HepG2 (cell line): ENCODE results near the gene ZNF226. TPM values are rescaled to one million over a fixed set of nuclear protein-coding genes. Genes with fewer than 3 reads are reported as not detected.

Source experiments
- ATAC-seq: fragments of 200-7000 bp; cut with Tn5 transposase; 3 replicates; pipeline ENCODE4 v1.9.1; 2020; ENCODE audit warnings: mild to moderate bottlenecking, moderate library complexity
- BruUV-seq: library from RNA; stranded (reverse); fragments of 400-500 nt; replicated peaks from 2 replicates; lab custom pipeline; 2021; lab: Mats Ljungman, UMichigan
- CTCF ChIA-PET: fragments of 300-600 bp; formaldehyde crosslinking; extraction: SDS; loops from one replicate; lab custom pipeline; 2021; ENCODE audit warnings: low total read pairs, inconsistent platforms, low intra/inter-chr PET ratio; lab: Yijun Ruan, JAX
- POLR2A ChIA-PET: fragments of 350-600 bp; sonication (Branson Sonifier 250); formaldehyde crosslinking; loops from one replicate; lab custom pipeline; 2020; ENCODE audit warnings: antibody characterized with exemption, inconsistent platforms; lab: Yijun Ruan, JAX
- DNase-seq: peaks from one replicate; pipeline ENCODE4 v3.0.0-alpha.2; 2015; ENCODE audit warnings: low spot score
- FAIRE-seq: peaks from 3 replicates; lab custom pipeline; 2011; peaks lifted over from hg19 to GRCh38; lab: Jason Lieb, UNC
- H2AFZ ChIP-seq: one replicate; pipeline ENCODE4 v1.6.1; 2011; ENCODE audit warnings: low read length, inconsistent platforms
- H3K27ac ChIP-seq: fragments of 300-600 bp; 3 replicates; pipeline ENCODE4 v1.8.0; 2011; ENCODE audit warnings: mixed run types, mild to moderate bottlenecking, mixed read lengths, low read length, inconsistent platforms; ENCODE audit not compliant: insufficient read depth; ENCODE audit errors: extremely low read length
- H3K27me3 ChIP-seq, 2 experiments: fragments of 200-600 bp in 1 of 2; 2 replicates in 1 of 2; 3 replicates in 1 of 2; pipeline versions ENCODE4 v1.6.0 to v1.8.0; 2011; ENCODE audit warnings: low read length in 2 of 2, mild to moderate bottlenecking in 2 of 2, moderate library complexity in 2 of 2, inconsistent platforms in 1 of 2; ENCODE audit not compliant: insufficient read depth in 2 of 2, control insufficient read depth in 1 of 2
- H3K36me3 ChIP-seq, 2 experiments: fragments of 200-600 bp in 1 of 2; replicated peaks in 1 of 2; 2 replicates in 1 of 2; 3 replicates in 1 of 2; pipeline versions ENCODE4 v1.5.1 to v1.8.0; 2011; ENCODE audit warnings: low read length in 2 of 2, inconsistent platforms in 1 of 2; ENCODE audit not compliant: insufficient read depth in 2 of 2, control insufficient read depth in 1 of 2
- H3K4me1 ChIP-seq: 2 replicates; pipeline ENCODE4 v1.5.1; 2012; ENCODE audit warnings: low read length, inconsistent platforms; ENCODE audit not compliant: insufficient read depth
- H3K4me2 ChIP-seq: 2 replicates; pipeline ENCODE4 v1.6.0; 2011; ENCODE audit warnings: low read depth, low read length, inconsistent platforms
- H3K4me3 ChIP-seq, 3 experiments: fragments of 200-600 bp in 1 of 3; sonication (generic), shearing (Covaris generic) in 1 of 3; replicated peaks in 1 of 3; 2 replicates each; pipeline ENCODE4 v1.5.1; 2011 to 2016; ENCODE audit warnings: low read length in 3 of 3, inconsistent platforms in 2 of 3, low read depth in 2 of 3, mild to moderate bottlenecking in 2 of 3, control low read depth in 1 of 3, mixed read lengths in 1 of 3; ENCODE audit not compliant: insufficient read depth in 1 of 3
- H3K79me2 ChIP-seq: one replicate; pipeline ENCODE4 v1.6.1; 2011; ENCODE audit warnings: low read length, inconsistent platforms; ENCODE audit not compliant: insufficient read depth
- H3K9ac ChIP-seq: 2 replicates; pipeline ENCODE4 v1.6.0; 2011; ENCODE audit warnings: mild to moderate bottlenecking, low read depth, low read length, inconsistent platforms; ENCODE audit not compliant: insufficient read depth
- H3K9me3 ChIP-seq: 2 replicates; pipeline ENCODE4 v1.5.1; 2012; ENCODE audit warnings: mild to moderate bottlenecking, low read length
- H4K20me1 ChIP-seq: 2 replicates; pipeline ENCODE4 v1.6.0; 2011; ENCODE audit warnings: inconsistent platforms, mild to moderate bottlenecking, low read length, moderate library complexity; ENCODE audit not compliant: insufficient read depth
- BCL6 ChIP-seq: IDR thresholded peaks from 2 replicates; pipeline ENCODE4 v1.6.1; 2016; ENCODE audit warnings: missing genetic modification reagents, missing compliant biosample characterization
- EHMT2 ChIP-seq: fragments of 200-600 bp; sonication (generic); IDR thresholded peaks from 2 replicates; pipeline ENCODE4 v1.7.0; 2017; ENCODE audit warnings: antibody characterized with exemption, low read depth, low read length, borderline replicate concordance
- GATAD1 ChIP-seq: IDR thresholded peaks from 2 replicates; pipeline ENCODE4 v1.6.1; 2016; ENCODE audit warnings: missing genetic modification reagents, missing compliant biosample characterization
- KDM2A ChIP-seq: sonication (generic); formaldehyde crosslinking; IDR thresholded peaks from 2 replicates; pipeline ENCODE4 v1.4.0; 2020; ENCODE audit warnings: low read depth, missing genetic modification reagents, borderline replicate concordance
- TIGD3 ChIP-seq: sonication (generic); formaldehyde crosslinking; IDR thresholded peaks from 2 replicates; pipeline ENCODE4 v1.5.1; 2020; ENCODE audit warnings: mild to moderate bottlenecking, missing genetic modification reagents, borderline replicate concordance
- ZNF558 ChIP-seq: sonication (generic); formaldehyde crosslinking; IDR thresholded peaks from 2 replicates; pipeline ENCODE4 v1.9.0; 2022; ENCODE audit warnings: mild to moderate bottlenecking, missing genetic modification reagents, borderline replicate concordance
- ZNF597 ChIP-seq: sonication (generic); formaldehyde crosslinking; IDR thresholded peaks from 2 replicates; pipeline ENCODE4 v1.5.0; 2020; ENCODE audit warnings: missing genetic modification reagents
- ZNF800 ChIP-seq: sonication (generic); formaldehyde crosslinking; IDR thresholded peaks from 2 replicates; pipeline ENCODE4 v1.4.0; 2020; ENCODE audit warnings: missing genetic modification reagents
- WGBS: methylation state at CpG from one replicate; pipeline ENCODE4 v1.1.6; 2017; ENCODE audit warnings: low lambda C conversion rate; 5-methylcytosine and 5-hydroxymethylcytosine counted together
- in situ Hi-C: cut with HindIII; loops from 2 replicates; pipeline ENCODE4 v1.10.0; 2017; ENCODE audit warnings: low pct_unique_long_range_greater_than_20kb; ENCODE audit not compliant: extremely low pct_ligation_motif_present
- intact Hi-C: fragments of 100-400 bp; cut with micrococcal nuclease; formaldehyde crosslinking; loops from one replicate; pipeline ENCODE4 v1.10.0; 2022; ENCODE audit not compliant: unreplicated experiment
- polyA plus RNA-seq, 8 experiments: library from polyadenylated mRNA; depleted of rRNA in 3 of 8; stranded (reverse) in 7 of 8; unstranded in 1 of 8; fragments of >200 nt; fragmentation: Illumina TruSeq in 4 of 8; extraction: Trizol in 4 of 8; gene quantifications; 2 replicates each; pipeline versions ENCODE4 v1.2.1 to v1.2.3, GENCODE V29; 2011 to 2016; ENCODE audit warnings: low read depth in 4 of 8, missing spikeins in 1 of 8, mixed read lengths in 1 of 8; ENCODE audit not compliant: insufficient read depth in 1 of 8
- total RNA-seq, 5 experiments: library from RNA; depleted of rRNA; stranded (reverse); fragments of >200 nt; fragmentation: Illumina TruSeq; extraction: Trizol; gene quantifications; 2 replicates each; pipeline ENCODE4 v1.2.3, GENCODE V29; 2016; ENCODE audit warnings: low read depth in 1 of 5

Gene ZNF226
- total and polyA plus RNA-seq, 2 of the 13 experiments (the other 11 are each of a cell fraction or from before 2014, with no cell fraction given) = 8.3 to 16.0 TPM

GRCh38 chr19:44202470-44202869, 37.6 kb downstream of the ZNF226 start:
- BruUV-seq = no TSS peak
- peaks cover 30% of the 10 kb centered on the region for H3K9me3 ChIP-seq
- TF ChIP-seq KDM2A (CRISPR knock-in tag) (no peak), GATAD1 (CRISPR knock-in tag) (no peak), ZNF558 (CRISPR knock-in tag) (no peak), ZNF800 (CRISPR knock-in tag) (no peak), BCL6 (no peak), TIGD3 (CRISPR knock-in tag) (no peak), EHMT2 (no peak), ZNF597 (CRISPR knock-in tag) (no peak)
- TF ChIP-seq, all 625 proteins: peak for 0
- Histone ChIP-seq H3K9ac (no peak overlapping the region), H2AFZ (no peak overlapping the region), H3K36me3 (no peaks in the 10 kb centered on the region), H3K27me3 (peaks cover 0 to 1% of the 10 kb centered on the region in 2 experiments; a peak in 1 of 5 replicates), H3K79me2 (no peaks in the 10 kb centered on the region), H3K4me3 (no peak overlapping the region), H4K20me1 (no peaks in the 10 kb centered on the region), H3K4me2 (no peak overlapping the region), H3K4me1 (no peaks in the 10 kb centered on the region), H3K27ac (no peak overlapping the region)
- FAIRE-seq = no peak
- POLR2A ChIA-PET = no interaction called here
- no peak for ATAC-seq
- DNase-seq = no peak
- intact Hi-C loops (loop anchor here (10.0 kb wide), 1 partner anchor 102 kb away; the partner anchor contains the start of gene ZNF235), in situ Hi-C loops (no loop called here)
- CTCF ChIA-PET = no interaction called here
- 24% methylated on average over 1 of the region's 1 CpG for WGBS
